ENCODE data around the gene TCERG1L.

- TF ChIP-seq, protein P1, sequence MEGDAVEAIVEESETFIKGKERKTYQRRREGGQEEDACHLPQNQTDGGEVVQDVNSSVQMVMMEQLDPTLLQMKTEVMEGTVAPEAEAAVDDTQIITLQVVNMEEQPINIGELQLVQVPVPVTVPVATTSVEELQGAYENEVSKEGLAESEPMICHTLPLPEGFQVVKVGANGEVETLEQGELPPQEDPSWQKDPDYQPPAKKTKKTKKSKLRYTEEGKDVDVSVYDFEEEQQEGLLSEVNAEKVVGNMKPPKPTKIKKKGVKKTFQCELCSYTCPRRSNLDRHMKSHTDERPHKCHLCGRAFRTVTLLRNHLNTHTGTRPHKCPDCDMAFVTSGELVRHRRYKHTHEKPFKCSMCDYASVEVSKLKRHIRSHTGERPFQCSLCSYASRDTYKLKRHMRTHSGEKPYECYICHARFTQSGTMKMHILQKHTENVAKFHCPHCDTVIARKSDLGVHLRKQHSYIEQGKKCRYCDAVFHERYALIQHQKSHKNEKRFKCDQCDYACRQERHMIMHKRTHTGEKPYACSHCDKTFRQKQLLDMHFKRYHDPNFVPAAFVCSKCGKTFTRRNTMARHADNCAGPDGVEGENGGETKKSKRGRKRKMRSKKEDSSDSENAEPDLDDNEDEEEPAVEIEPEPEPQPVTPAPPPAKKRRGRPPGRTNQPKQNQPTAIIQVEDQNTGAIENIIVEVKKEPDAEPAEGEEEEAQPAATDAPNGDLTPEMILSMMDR (IDR thresholded peaks at IDR 0.05) = no peak
- no peak for TF ChIP-seq POLR2A (IDR thresholded peaks at IDR 0.05)
These were observed 72.1 kb downstream of the TCERG1L start for GRCh38 chr10:131239450-131239849.
